HCT116 (cell line): Measurements from ENCODE around the gene HTR2C. TPM values are rescaled to one million over a fixed set of nuclear protein-coding genes. Genes with fewer than 3 reads are reported as not detected.
"Not testable (repeated sequence)": the region's sequence is repeated elsewhere in the genome, so short reads cannot be mapped to it uniquely, and the experiment has no call there.

Experiments
- ATAC-seq: fragments of 200-7000 bp; cut with Tn5 transposase; 2 replicates; pipeline ENCODE4 v1.9.1; 2020; ENCODE audit warnings: mild to moderate bottlenecking, moderate library complexity
- BruUV-seq: library from RNA; stranded (reverse); fragments of 400-500 nt; replicated peaks from 2 replicates; lab custom pipeline; 2021; lab: Mats Ljungman, UMichigan
- CTCF ChIA-PET: fragments of 300-600 bp; sonication (Branson Sonifier 250); formaldehyde crosslinking; loops from one replicate; lab custom pipeline; 2021; ENCODE audit warnings: antibody characterized with exemption; lab: Charles Lee
- POLR2A ChIA-PET: fragments of 300-600, 350-600 bp; sonication (Branson Sonifier 250); formaldehyde crosslinking; loops from one replicate; lab custom pipeline; 2021; ENCODE audit warnings: antibody characterized with exemption; lab: Charles Lee
- RAD21 ChIA-PET, 2 experiments: fragments of 300-600 bp; sonication (Branson Sonifier 250); formaldehyde crosslinking; loops; one replicate each; lab custom pipeline; 2023; ENCODE audit warnings: low total read pairs in 2 of 2; ENCODE audit not compliant: uncharacterized antibody in 2 of 2, unreplicated experiment in 2 of 2, low non-redundant PET in 1 of 2; lab: Charles Lee
- DNase-seq: peaks from one replicate; pipeline ENCODE4 v3.0.0-alpha.2; 2010; ENCODE audit warnings: low read depth, low spot score
- H2AFZ ChIP-seq: fragments of 200-600 bp; shearing (Covaris generic), sonication (generic); 2 replicates; pipeline ENCODE4 v1.6.1; 2017; ENCODE audit warnings: low read depth, mixed run types, mixed read lengths, antibody characterized with exemption, low read length; ENCODE audit not compliant: poor library complexity, severe bottlenecking
- H3K27ac ChIP-seq: 2 replicates; pipeline ENCODE4 v1.5.1; 2012; ENCODE audit warnings: low read depth, low read length
- H3K27me3 ChIP-seq: fragments of 200-600 bp; sonication (generic); 2 replicates; pipeline ENCODE4 v1.6.1; 2016; ENCODE audit warnings: mixed run types, low read length, mixed read lengths; ENCODE audit not compliant: insufficient read depth
- H3K36me3 ChIP-seq, 2 experiments: fragments of 200-500 bp in 1 of 2; fragments of 200-600 bp in 1 of 2; sonication (Bioruptor generic) in 1 of 2; sonication (generic) in 1 of 2; 2 replicates each; pipeline versions ENCODE4 v1.5.1 to v1.6.1; 2014 to 2016; ENCODE audit warnings: low read length in 2 of 2, inconsistent platforms in 1 of 2, mixed read lengths in 1 of 2, mixed run types in 1 of 2; ENCODE audit not compliant: insufficient read depth in 2 of 2, control insufficient read depth in 1 of 2
- H3K4me1 ChIP-seq, 2 experiments: fragments of 200-600 bp in 1 of 2; sonication (generic) in 1 of 2; 2 replicates each; pipeline versions ENCODE4 v1.5.1 to v1.6.1; 2012 to 2017; ENCODE audit warnings: low read length in 2 of 2, inconsistent platforms in 1 of 2, mild to moderate bottlenecking in 1 of 2, mixed read lengths in 1 of 2, mixed run types in 1 of 2, moderate library complexity in 1 of 2; ENCODE audit not compliant: insufficient read depth in 2 of 2, control insufficient read depth in 1 of 2
- H3K4me2 ChIP-seq: fragments of 200-600 bp; sonication (generic); 2 replicates; pipeline ENCODE4 v1.6.1; 2017; ENCODE audit warnings: mixed run types, low read length, mixed read lengths
- H3K4me3 ChIP-seq, 2 experiments: fragments of 200-600 bp in 1 of 2; sonication (generic) in 1 of 2; replicated peaks in 1 of 2; 2 replicates each; pipeline ENCODE4 v1.5.1; 2011 to 2016; ENCODE audit warnings: low read length in 2 of 2, control low read depth in 1 of 2, low read depth in 1 of 2, mild to moderate bottlenecking in 1 of 2, mixed read lengths in 1 of 2, mixed run types in 1 of 2
- H3K79me2 ChIP-seq: fragments of 200-600 bp; sonication (generic); 2 replicates; pipeline ENCODE4 v1.6.1; 2017; ENCODE audit warnings: mild to moderate bottlenecking, mixed run types, low read length, moderate library complexity, mixed read lengths; ENCODE audit not compliant: insufficient read depth
- H3K9ac ChIP-seq: fragments of 200-600 bp; sonication (generic); 2 replicates; pipeline ENCODE4 v1.6.1; 2016; ENCODE audit warnings: low read length, mixed read lengths
- H3K9me2 ChIP-seq: fragments of 200-600 bp; sonication (generic), shearing (Covaris generic); 2 replicates; pipeline ENCODE4 v1.6.1; 2017; ENCODE audit warnings: mixed run types, mild to moderate bottlenecking, moderate library complexity; ENCODE audit not compliant: insufficient read depth
- H3K9me3 ChIP-seq, 2 experiments: fragments of 200-500 bp in 1 of 2; fragments of 200-600 bp in 1 of 2; sonication (Bioruptor generic) in 1 of 2; sonication (generic) in 1 of 2; 2 replicates each; pipeline ENCODE4 v1.6.1; 2014 to 2017; ENCODE audit warnings: low read length in 2 of 2, mixed read lengths in 2 of 2, inconsistent platforms in 1 of 2, low read depth in 1 of 2, mild to moderate bottlenecking in 1 of 2, mixed run types in 1 of 2, moderate library complexity in 1 of 2; ENCODE audit not compliant: control insufficient read depth in 1 of 2, insufficient read depth in 1 of 2
- H4K20me1 ChIP-seq: fragments of 200-600 bp; sonication (generic), shearing (Covaris generic); 2 replicates; pipeline ENCODE4 v1.6.1; 2017; ENCODE audit warnings: mixed run types, mild to moderate bottlenecking, moderate library complexity; ENCODE audit not compliant: insufficient read depth
- EGR1 ChIP-seq: IDR thresholded peaks from 2 replicates; pipeline ENCODE4 v1.6.1; 2012; ENCODE audit warnings: low read depth
- ELF1 ChIP-seq: IDR thresholded peaks from 2 replicates; pipeline ENCODE4 v1.6.1; 2012; ENCODE audit warnings: low read depth, borderline replicate concordance
- POLR2A ChIP-seq: IDR thresholded peaks from 2 replicates; pipeline ENCODE4 v1.7.0; 2011; ENCODE audit warnings: borderline replicate concordance; ENCODE audit not compliant: insufficient read depth, insufficient read length; ENCODE audit errors: extremely low read depth
- SIN3A ChIP-seq: IDR thresholded peaks from 2 replicates; pipeline ENCODE4 v1.6.1; 2012; ENCODE audit warnings: low read depth
- intact Hi-C: fragments of 100-400 bp; cut with micrococcal nuclease; formaldehyde crosslinking; loops from 2 replicates; pipeline ENCODE4 v1.10.0; 2022
- total RNA-seq: library from RNA; stranded (reverse); gene quantifications from one replicate; pipeline ENCODE4 v1.2.1, GENCODE V29; 2021; ENCODE audit not compliant: unreplicated experiment
- TF ChIP-seq, protein P1 (sequence below): IDR thresholded peaks from 2 replicates; pipeline ENCODE4 v1.6.1; 2012

The HTR2C gene
- total RNA-seq, 1 experiment from 2014 or later = not detected

DNA sequence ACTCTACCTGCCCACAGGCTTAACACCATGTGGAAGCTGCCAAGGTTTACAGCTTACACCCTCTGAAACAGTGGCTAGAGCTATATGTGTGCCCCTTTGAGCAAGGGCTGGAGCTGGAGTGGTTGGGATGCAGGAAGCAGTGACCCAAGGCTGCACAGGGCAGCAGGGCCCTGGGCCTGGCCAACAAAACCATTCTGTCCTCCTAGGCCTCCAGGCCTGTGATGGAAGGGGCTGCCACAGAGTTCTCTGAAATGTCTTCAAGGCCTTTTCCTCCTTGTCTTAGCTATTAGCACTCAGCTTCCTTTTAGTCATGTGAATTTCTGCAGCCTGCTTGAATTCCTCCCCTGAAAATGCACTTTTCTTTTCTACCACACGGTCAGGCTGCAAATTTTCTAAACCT is 348.7 kb downstream of the HTR2C start:
- CTCF ChIA-PET = no interaction called here
- Histone ChIP-seq H3K4me1 (no peaks in the 10 kb centered on the region), H3K4me2 (no peak overlapping the region), H4K20me1 (no peaks in the 10 kb centered on the region), H3K27me3 (no peaks in the 10 kb centered on the region), H3K9me2 (no peaks in the 10 kb centered on the region), H3K9me3 (no peaks in the 10 kb centered on the region), H3K79me2 (no peaks in the 10 kb centered on the region), H2AFZ (no peak overlapping the region), H3K36me3 (no peaks in the 10 kb centered on the region), H3K4me3 (no peak overlapping the region), H3K27ac (no peak overlapping the region)
- BruUV-seq = no TSS peak
- intact Hi-C loops = no loop called here
- POLR2A ChIA-PET = no interaction called here
- ATAC-seq = no peak
- DNase-seq = no peak
- RAD21 ChIA-PET = no interaction called here
- TF ChIP-seq SIN3A = no peak
- TF ChIP-seq ELF1 = no peak
- TF ChIP-seq POLR2A = no peak
- TF ChIP-seq, protein P1, sequence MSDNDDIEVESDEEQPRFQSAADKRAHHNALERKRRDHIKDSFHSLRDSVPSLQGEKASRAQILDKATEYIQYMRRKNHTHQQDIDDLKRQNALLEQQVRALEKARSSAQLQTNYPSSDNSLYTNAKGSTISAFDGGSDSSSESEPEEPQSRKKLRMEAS = no peak
- TF ChIP-seq EGR1 = no peak
- TF ChIP-seq, all 23 proteins: peak for 0
- H3K9ac ChIP-seq = no peak overlapping the region

DNA sequence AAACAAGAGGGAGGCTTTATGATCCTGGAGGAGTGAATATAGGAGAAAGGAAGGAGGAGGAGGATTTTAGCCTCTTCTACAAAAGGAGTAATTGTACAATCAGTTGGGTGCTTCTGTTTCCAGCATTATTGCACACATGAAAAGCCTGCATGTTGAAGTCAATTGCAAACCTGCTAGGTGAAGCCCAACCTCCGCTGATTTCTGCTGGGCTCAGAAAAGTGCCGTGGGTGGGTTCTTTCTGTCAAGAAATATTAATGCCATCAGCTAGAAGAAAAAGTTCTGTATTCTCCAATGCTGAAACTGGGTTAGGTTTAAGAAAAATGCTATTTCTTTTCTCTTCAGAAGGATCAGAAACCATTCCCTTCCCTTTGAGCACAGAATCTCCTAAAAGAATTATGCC is 349.4 kb downstream of the HTR2C start:
- ATAC-seq, RAD21 ChIA-PET, H4K20me1 ChIP-seq, H3K27me3 ChIP-seq, DNase-seq, H3K27ac ChIP-seq, H3K36me3 ChIP-seq, BruUV-seq, H3K4me1 ChIP-seq, CTCF ChIA-PET, H3K4me2 ChIP-seq, H3K79me2 ChIP-seq, H3K9ac ChIP-seq, H2AFZ ChIP-seq, intact Hi-C loops, H3K9me3 ChIP-seq, H3K9me2 ChIP-seq, H3K4me3 ChIP-seq, POLR2A ChIA-PET: not testable (repeated sequence)

DNA sequence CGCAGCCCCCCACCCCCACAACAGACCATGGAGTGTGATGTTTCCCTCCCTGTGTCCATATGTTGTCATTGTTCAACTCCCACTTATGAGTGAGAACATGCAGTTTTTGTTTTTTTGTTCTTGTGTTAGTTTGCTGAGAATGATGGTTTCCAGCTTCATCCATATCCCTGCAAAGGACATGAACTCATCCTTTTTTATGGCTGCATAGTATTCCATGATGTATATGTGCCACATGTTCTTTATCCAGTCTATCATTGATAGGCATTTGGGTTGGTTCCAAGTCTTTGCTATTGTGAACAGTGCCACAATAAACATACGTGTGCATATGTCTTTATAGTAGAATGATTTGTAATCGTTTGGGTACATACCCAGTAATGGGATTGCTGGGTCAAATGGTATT is 353.2 kb downstream of the HTR2C start:
- CTCF ChIA-PET, RAD21 ChIA-PET, H3K4me1 ChIP-seq, ATAC-seq, H3K4me2 ChIP-seq, BruUV-seq, H2AFZ ChIP-seq, H3K27me3 ChIP-seq, intact Hi-C loops, H3K27ac ChIP-seq, H3K9me2 ChIP-seq, H3K9me3 ChIP-seq, H4K20me1 ChIP-seq, H3K4me3 ChIP-seq, H3K9ac ChIP-seq, H3K36me3 ChIP-seq, H3K79me2 ChIP-seq, DNase-seq, POLR2A ChIA-PET: not testable (repeated sequence)
